CD14-positive monocyte (primary cell): ENCODE data around the gene SH3RF3. TPM values are rescaled to one million over a fixed set of nuclear protein-coding genes. Genes with fewer than 3 reads are reported as not detected.

Experiments
- DNase-seq, 3 donors: peaks; one replicate each; pipeline ENCODE4 v3.0.0-alpha.2; 2011 to 2022
- H2AFZ ChIP-seq: 2 replicates; pipeline ENCODE4 v1.6.0; 2012; ENCODE audit warnings: mild to moderate bottlenecking, low read depth, low read length, inconsistent platforms; ENCODE audit not compliant: insufficient read depth, poor library complexity, severe bottlenecking
- H3K27ac ChIP-seq, 2 donors: 1 replicate in 1 of 2; 2 replicates in 1 of 2; pipeline ENCODE4 v1.5.1; 2012 to 2013; ENCODE audit warnings: low read length in 2 of 2, control low read depth in 1 of 2, inconsistent platforms in 1 of 2, low read depth in 1 of 2, mild to moderate bottlenecking in 1 of 2
- H3K27me3 ChIP-seq, 2 donors: one replicate each; pipeline versions ENCODE4 v1.6.0 to v1.6.1; 2011 to 2013; ENCODE audit warnings: low read length in 2 of 2; ENCODE audit not compliant: control insufficient read depth in 2 of 2, insufficient read depth in 2 of 2
- H3K36me3 ChIP-seq, 2 donors: replicated peaks in 1 of 2; 1 replicate in 1 of 2; 2 replicates in 1 of 2; pipeline versions ENCODE4 v1.5.1 to v1.6.1; 2012 to 2013; ENCODE audit warnings: low read length in 2 of 2, control low read depth in 1 of 2, inconsistent platforms in 1 of 2, mild to moderate bottlenecking in 1 of 2; ENCODE audit not compliant: insufficient read depth in 2 of 2, control insufficient read depth in 1 of 2
- H3K4me1 ChIP-seq, 2 donors: 1 replicate in 1 of 2; 2 replicates in 1 of 2; pipeline versions ENCODE4 v1.5.1 to v1.6.1; 2012 to 2013; ENCODE audit warnings: low read length in 2 of 2, control low read depth in 1 of 2, inconsistent platforms in 1 of 2, mild to moderate bottlenecking in 1 of 2, moderate library complexity in 1 of 2; ENCODE audit not compliant: insufficient read depth in 2 of 2, control insufficient read depth in 1 of 2
- H3K4me2 ChIP-seq: replicated peaks from 2 replicates; pipeline ENCODE3; 2012; ENCODE audit warnings: low read length, moderate library complexity, mild to moderate bottlenecking; ENCODE audit not compliant: poor library complexity, severe bottlenecking; ENCODE audit errors: extremely low read depth
- H3K4me3 ChIP-seq, 3 experiments: fragments of 200-600 bp in 1 of 3; sonication (generic) in 1 of 3; replicated peaks in 1 of 3; 1 replicate in 2 of 3; 2 replicates in 1 of 3; pipeline ENCODE4 v1.5.1; 2011 to 2013; ENCODE audit warnings: low read length in 3 of 3, mild to moderate bottlenecking in 3 of 3, control low read depth in 2 of 3, low read depth in 2 of 3, inconsistent platforms in 1 of 3, moderate library complexity in 1 of 3
- H3K79me2 ChIP-seq: 2 replicates; pipeline ENCODE4 v1.6.0; 2012; ENCODE audit warnings: mild to moderate bottlenecking, control low read depth, inconsistent platforms, low read length, moderate library complexity; ENCODE audit not compliant: insufficient read depth
- H3K9ac ChIP-seq: 2 replicates; pipeline ENCODE4 v1.6.0; 2017; ENCODE audit warnings: low read length, mild to moderate bottlenecking; ENCODE audit not compliant: insufficient read depth, poor library complexity, severe bottlenecking
- H3K9me3 ChIP-seq, 2 donors: replicated peaks in 1 of 2; 1 replicate in 1 of 2; 2 replicates in 1 of 2; pipeline versions ENCODE4 v1.5.1 to v1.6.1; 2012 to 2013; ENCODE audit warnings: low read length in 2 of 2, control low read depth in 1 of 2; ENCODE audit not compliant: control insufficient read depth in 1 of 2, insufficient read depth in 1 of 2
- H4K20me1 ChIP-seq: 2 replicates; pipeline ENCODE4 v1.6.0; 2012; ENCODE audit warnings: mild to moderate bottlenecking, low read length, control low read depth, moderate library complexity; ENCODE audit not compliant: insufficient read depth
- H3K27ac Mint-ChIP-seq, 7 donors: one replicate each; pipeline ENCODE4 v1.8.0; 2020; ENCODE audit warnings: mild to moderate bottlenecking in 7 of 7, mixed read lengths in 7 of 7, moderate library complexity in 6 of 7, inconsistent platforms in 2 of 7
- H3K27me3 Mint-ChIP-seq, 3 donors: one replicate each; pipeline ENCODE4 v1.8.0; 2021 to 2022; ENCODE audit warnings: low read depth in 3 of 3, mild to moderate bottlenecking in 3 of 3, mixed read lengths in 3 of 3, moderate library complexity in 3 of 3, inconsistent platforms in 1 of 3
- H3K36me3 Mint-ChIP-seq, 2 donors: one replicate each; pipeline ENCODE4 v1.8.0; 2020; ENCODE audit warnings: mixed read lengths in 2 of 2, inconsistent platforms in 1 of 2, mild to moderate bottlenecking in 1 of 2
- H3K4me1 Mint-ChIP-seq: one replicate; pipeline ENCODE4 v1.8.0; 2020; ENCODE audit warnings: mild to moderate bottlenecking, mixed read lengths
- H3K4me3 Mint-ChIP-seq, 2 donors: one replicate each; pipeline ENCODE4 v1.8.0; 2020; ENCODE audit warnings: mild to moderate bottlenecking in 2 of 2, mixed read lengths in 2 of 2, moderate library complexity in 1 of 2
- H3K9me3 Mint-ChIP-seq, 7 donors: one replicate each; pipeline ENCODE4 v1.8.0; 2020 to 2022; ENCODE audit warnings: mixed read lengths in 7 of 7, mild to moderate bottlenecking in 6 of 7, moderate library complexity in 6 of 7, inconsistent platforms in 2 of 7
- WGBS: methylation state at CpG from one replicate; pipeline ENCODE4 v1.1.5; 2013; ENCODE audit warnings: missing lambda C conversion rate; ENCODE audit not compliant: insufficient coverage; 5-methylcytosine and 5-hydroxymethylcytosine counted together
- intact Hi-C, 2 donors: fragments of 100-400 bp; cut with micrococcal nuclease; formaldehyde crosslinking; loops; one replicate each; pipeline versions ENCODE4 v1.15.0 to v1.15.1; 2023
- polyA plus RNA-seq, 3 donors: library from polyadenylated mRNA; depleted of rRNA in 1 of 3; unstranded in 2 of 3; stranded (reverse) in 1 of 3; fragments of 300-500 nt in 2 of 3; fragments of >200 nt in 1 of 3; fragmentation: Illumina TruSeq in 2 of 3; gene quantifications; 1 replicate in 2 of 3; 2 replicates in 1 of 3; pipeline ENCODE4 v1.2.3, GENCODE V29; 2012 to 2021
- TF ChIP-seq, protein P1 (sequence below): fragments of 200-600 bp; IDR thresholded peaks from one replicate; pipeline ENCODE4 v1.8.0; 2022; ENCODE audit warnings: antibody characterized with exemption, mild to moderate bottlenecking

SH3RF3 gene
- polyA plus RNA-seq, 3 donors, result 0.25 to 0.75 (median 0.34) TPM

GRCh38 chr2:109318949-109319342 lies 189.9 kb downstream of the SH3RF3 start:
- Mint-ChIP-seq H3K27ac (no peak overlapping the region), H3K4me1 (peaks cover 3% of the 10 kb centered on the region), H3K27me3 (peaks cover 5 to 27% (median 13%) of the 10 kb centered on the region in 3 donors), H3K4me3 (no peak overlapping the region), H3K36me3 (no peaks in the 10 kb centered on the region), H3K9me3 (peaks cover 0 to 2% (median 0%) of the 10 kb centered on the region in 7 donors)
- intact Hi-C loops, result no loop called here
- Histone ChIP-seq H3K27me3 (no peaks in the 10 kb centered on the region), H3K4me2 (no peak overlapping the region), H3K27ac (no peak overlapping the region), H3K36me3 (no peaks in the 10 kb centered on the region), H3K9ac (no peak overlapping the region), H3K9me3 (no peaks in the 10 kb centered on the region), H3K4me1 (no peaks in the 10 kb centered on the region), H3K4me3 (no peak overlapping the region), H2AFZ (no peak overlapping the region), H3K79me2 (no peaks in the 10 kb centered on the region), H4K20me1 (no peaks in the 10 kb centered on the region)
- DNase-seq, result no peak
- TF ChIP-seq, protein P1, sequence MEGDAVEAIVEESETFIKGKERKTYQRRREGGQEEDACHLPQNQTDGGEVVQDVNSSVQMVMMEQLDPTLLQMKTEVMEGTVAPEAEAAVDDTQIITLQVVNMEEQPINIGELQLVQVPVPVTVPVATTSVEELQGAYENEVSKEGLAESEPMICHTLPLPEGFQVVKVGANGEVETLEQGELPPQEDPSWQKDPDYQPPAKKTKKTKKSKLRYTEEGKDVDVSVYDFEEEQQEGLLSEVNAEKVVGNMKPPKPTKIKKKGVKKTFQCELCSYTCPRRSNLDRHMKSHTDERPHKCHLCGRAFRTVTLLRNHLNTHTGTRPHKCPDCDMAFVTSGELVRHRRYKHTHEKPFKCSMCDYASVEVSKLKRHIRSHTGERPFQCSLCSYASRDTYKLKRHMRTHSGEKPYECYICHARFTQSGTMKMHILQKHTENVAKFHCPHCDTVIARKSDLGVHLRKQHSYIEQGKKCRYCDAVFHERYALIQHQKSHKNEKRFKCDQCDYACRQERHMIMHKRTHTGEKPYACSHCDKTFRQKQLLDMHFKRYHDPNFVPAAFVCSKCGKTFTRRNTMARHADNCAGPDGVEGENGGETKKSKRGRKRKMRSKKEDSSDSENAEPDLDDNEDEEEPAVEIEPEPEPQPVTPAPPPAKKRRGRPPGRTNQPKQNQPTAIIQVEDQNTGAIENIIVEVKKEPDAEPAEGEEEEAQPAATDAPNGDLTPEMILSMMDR, result no peak
- WGBS, result 100% methylated on average over 2 of the region's 4 CpGs

- Histone ChIP-seq H3K36me3 (no peaks in the 10 kb centered on the region), H3K79me2 (no peaks in the 10 kb centered on the region), H4K20me1 (no peaks in the 10 kb centered on the region), H3K4me2 (no peak overlapping the region), H2AFZ (no peak overlapping the region), H3K4me1 (no peaks in the 10 kb centered on the region), H3K27ac (no peak overlapping the region), H3K4me3 (no peak overlapping the region), H3K9ac (no peak overlapping the region), H3K9me3 (no peaks in the 10 kb centered on the region), H3K27me3 (no peaks in the 10 kb centered on the region)
- 42% methylated on average over 6 of the region's 13 CpGs for WGBS
- no peak overlapping the region for H3K4me3 Mint-ChIP-seq
- peaks cover 0 to 2% (median 0%) of the 10 kb centered on the region in 7 donors for H3K9me3 Mint-ChIP-seq
- peak overlapping the region in 1 of 7 donors; percentile 10 for H3K27ac Mint-ChIP-seq
- no peaks in the 10 kb centered on the region for H3K36me3 Mint-ChIP-seq
- H3K4me1 Mint-ChIP-seq, result peaks cover 7% of the 10 kb centered on the region
- DNase-seq, result no peak
- peaks cover 6 to 27% (median 14%) of the 10 kb centered on the region in 3 donors for H3K27me3 Mint-ChIP-seq
- TF ChIP-seq, protein P1, result no peak
- intact Hi-C loops, result no loop called here
These were observed 191.4 kb downstream of the SH3RF3 start for GRCh38 chr2:109320195-109320922.
